ENCODE results near the gene COQ8A.

DNA sequence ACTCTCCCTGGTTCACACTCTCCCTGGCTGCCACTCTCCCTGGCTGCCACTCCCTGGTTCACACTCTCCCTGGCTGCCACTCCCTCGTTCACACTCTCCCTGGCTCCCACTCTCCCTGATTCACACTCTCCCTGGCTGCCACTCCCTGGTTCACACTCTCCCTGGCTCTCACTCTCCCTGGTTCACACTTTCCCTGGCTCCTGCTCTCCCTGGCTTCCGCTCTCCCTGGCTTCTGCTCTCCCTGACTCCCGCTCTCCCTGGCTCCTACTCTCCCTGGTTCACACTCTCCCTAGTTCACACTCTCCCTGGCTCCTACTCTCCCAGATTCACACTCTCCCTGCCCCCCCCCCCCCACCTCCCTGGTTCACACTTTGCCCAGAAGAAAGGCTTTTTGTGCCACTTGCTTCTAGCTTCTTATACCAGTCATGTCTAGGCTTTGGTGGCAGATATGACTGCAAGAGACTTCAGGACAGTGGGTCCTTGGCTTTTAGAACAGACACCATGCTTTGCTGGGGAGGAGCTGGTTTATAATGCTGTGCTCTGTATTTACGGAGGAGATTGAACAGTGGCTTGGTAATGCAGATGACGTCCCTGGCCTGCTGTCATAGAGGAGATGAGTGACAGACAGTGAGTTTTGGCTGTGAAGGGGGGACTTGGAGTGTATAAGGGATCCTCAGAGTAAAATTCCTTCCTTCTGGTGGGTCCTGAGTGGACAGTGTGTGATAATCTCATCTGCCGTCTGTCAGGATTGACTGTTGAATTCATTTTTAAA lies 17.0 kb downstream of the COQ8A start:
- TF ChIP-seq, protein P1, sequence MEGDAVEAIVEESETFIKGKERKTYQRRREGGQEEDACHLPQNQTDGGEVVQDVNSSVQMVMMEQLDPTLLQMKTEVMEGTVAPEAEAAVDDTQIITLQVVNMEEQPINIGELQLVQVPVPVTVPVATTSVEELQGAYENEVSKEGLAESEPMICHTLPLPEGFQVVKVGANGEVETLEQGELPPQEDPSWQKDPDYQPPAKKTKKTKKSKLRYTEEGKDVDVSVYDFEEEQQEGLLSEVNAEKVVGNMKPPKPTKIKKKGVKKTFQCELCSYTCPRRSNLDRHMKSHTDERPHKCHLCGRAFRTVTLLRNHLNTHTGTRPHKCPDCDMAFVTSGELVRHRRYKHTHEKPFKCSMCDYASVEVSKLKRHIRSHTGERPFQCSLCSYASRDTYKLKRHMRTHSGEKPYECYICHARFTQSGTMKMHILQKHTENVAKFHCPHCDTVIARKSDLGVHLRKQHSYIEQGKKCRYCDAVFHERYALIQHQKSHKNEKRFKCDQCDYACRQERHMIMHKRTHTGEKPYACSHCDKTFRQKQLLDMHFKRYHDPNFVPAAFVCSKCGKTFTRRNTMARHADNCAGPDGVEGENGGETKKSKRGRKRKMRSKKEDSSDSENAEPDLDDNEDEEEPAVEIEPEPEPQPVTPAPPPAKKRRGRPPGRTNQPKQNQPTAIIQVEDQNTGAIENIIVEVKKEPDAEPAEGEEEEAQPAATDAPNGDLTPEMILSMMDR (IDR thresholded peaks at IDR 0.05), result no peak
- TF ChIP-seq POLR2A (IDR thresholded peaks at IDR 0.05), result no peak
